ENCODE data around the gene DTX3. TPM values are rescaled to one million over a fixed set of nuclear protein-coding genes. Genes with fewer than 3 reads are reported as not detected.
"Not testable (repeated sequence)": the region's sequence is repeated elsewhere in the genome, so short reads cannot be mapped to it uniquely, and the experiment has no call there.

Gene DTX3
- total and polyA plus RNA-seq, 2 of the 13 experiments (the other 11 are each of a cell fraction or from before 2014, with no cell fraction given): 9.0 to 27.2 TPM

DNA sequence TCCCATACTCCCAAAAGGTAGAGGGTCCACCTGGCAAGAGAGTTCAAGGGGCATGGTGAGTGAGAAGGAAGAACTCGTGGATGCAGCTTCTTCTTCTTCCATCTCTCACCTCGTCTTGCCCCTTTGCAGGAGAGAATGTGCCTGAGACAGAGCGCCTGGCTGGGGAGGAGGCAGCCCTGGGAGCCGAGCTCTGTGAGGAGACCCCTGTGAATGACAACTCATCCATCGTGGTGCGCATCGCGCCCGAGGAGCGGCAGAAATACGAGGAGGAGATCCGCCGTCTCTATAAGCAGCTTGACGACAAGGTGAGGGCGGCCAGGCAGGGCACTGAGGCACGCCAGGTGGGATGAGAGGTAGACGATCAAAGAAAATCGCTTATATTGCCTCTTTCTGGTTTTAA, 34.8 kb upstream of the DTX3 start:
- H3K9ac ChIP-seq (ENCODE audit: insufficient read depth, low read depth, low read length): no peak overlapping the region
- H3K4me3 ChIP-seq (replicated peaks in 1 of 3; ENCODE audit: insufficient read depth in 1 of 3, low read depth in 2 of 3, low read length in 3 of 3): no peak overlapping the region
- TF ChIP-seq PHF20 (CRISPR knock-in tag; IDR thresholded peaks at IDR 0.05): no peak
- no peak for TF ChIP-seq ZNF510 (CRISPR knock-in tag; IDR thresholded peaks at IDR 0.05; ENCODE audit: low read depth)
- TF ChIP-seq PRPF4 (IDR thresholded peaks at IDR 0.05; ENCODE audit: low read depth, low read length, poor library complexity, severe bottlenecking): no peak
- TF ChIP-seq CBX5 (CRISPR knock-in tag; IDR thresholded peaks at IDR 0.05; ENCODE audit: borderline replicate concordance): no peak
- TF ChIP-seq, protein P1, sequence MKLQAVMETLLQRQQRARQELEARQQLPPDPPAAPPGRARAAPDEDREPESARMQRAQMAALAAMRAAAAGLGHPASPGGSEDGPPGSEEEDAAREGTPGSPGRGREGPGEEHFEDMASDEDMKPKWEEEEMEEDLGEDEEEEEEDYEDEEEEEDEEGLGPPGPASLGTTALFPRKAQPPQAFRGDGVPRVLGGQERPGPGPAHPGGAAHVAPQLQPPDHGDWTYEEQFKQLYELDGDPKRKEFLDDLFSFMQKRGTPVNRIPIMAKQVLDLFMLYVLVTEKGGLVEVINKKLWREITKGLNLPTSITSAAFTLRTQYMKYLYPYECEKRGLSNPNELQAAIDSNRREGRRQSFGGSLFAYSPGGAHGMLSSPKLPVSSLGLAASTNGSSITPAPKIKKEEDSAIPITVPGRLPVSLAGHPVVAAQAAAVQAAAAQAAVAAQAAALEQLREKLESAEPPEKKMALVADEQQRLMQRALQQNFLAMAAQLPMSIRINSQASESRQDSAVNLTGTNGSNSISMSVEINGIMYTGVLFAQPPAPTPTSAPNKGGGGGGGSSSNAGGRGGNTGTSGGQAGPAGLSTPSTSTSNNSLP (IDR thresholded peaks at IDR 0.05; ENCODE audit: low read depth, low read length): no peak
- H3K27ac ChIP-seq (ENCODE audit: extremely low read length, insufficient read depth, low read length): no peak overlapping the region
- no peaks in the 10 kb centered on the region for H3K27me3 ChIP-seq (ENCODE audit: control insufficient read depth in 1 of 2, insufficient read depth in 2 of 2, low read length in 2 of 2)
- in situ Hi-C loops (cut with HindIII; ENCODE audit: extremely low pct_ligation_motif_present, low pct_unique_long_range_greater_than_20kb) (no loop called here), intact Hi-C loops (cut with micrococcal nuclease; ENCODE audit: unreplicated experiment) (no loop called here)
- FAIRE-seq: no peak
- ChIA-PET CTCF (ENCODE audit: low intra/inter-chr PET ratio, low total read pairs) (no interaction called here), POLR2A (no interaction called here)
- no peak for DNase-seq (ENCODE audit: low spot score)
- no TSS peak for BruUV-seq (replicated peaks)
- no peaks in the 10 kb centered on the region for H4K20me1 ChIP-seq (ENCODE audit: insufficient read depth, low read length)
- H3K4me1 ChIP-seq (ENCODE audit: insufficient read depth, low read length): peaks cover 9% of the 10 kb centered on the region
- no peak overlapping the region for H3K4me2 ChIP-seq (ENCODE audit: low read depth, low read length)
- no peaks in the 10 kb centered on the region for H3K9me3 ChIP-seq (ENCODE audit: low read length)
- H3K79me2 ChIP-seq (ENCODE audit: insufficient read depth, low read length): no peaks in the 10 kb centered on the region
- H3K36me3 ChIP-seq (replicated peaks in 1 of 2; ENCODE audit: control insufficient read depth in 1 of 2, insufficient read depth in 2 of 2, low read length in 2 of 2): no peaks in the 10 kb centered on the region; a peak in 1 of 5 replicates
- WGBS (ENCODE audit: low lambda C conversion rate): 86% methylated on average over 18 of the region's 18 CpGs
- ATAC-seq: no peak
- no peak overlapping the region for H2AFZ ChIP-seq (ENCODE audit: low read length)

- H3K36me3 ChIP-seq (replicated peaks in 1 of 2; ENCODE audit: control insufficient read depth in 1 of 2, insufficient read depth in 2 of 2, low read length in 2 of 2); CTCF ChIA-PET (ENCODE audit: low intra/inter-chr PET ratio, low total read pairs); H3K27me3 ChIP-seq (ENCODE audit: control insufficient read depth in 1 of 2, insufficient read depth in 2 of 2, low read length in 2 of 2); H3K27ac ChIP-seq (ENCODE audit: extremely low read length, insufficient read depth, low read length); H3K4me3 ChIP-seq (replicated peaks in 1 of 3; ENCODE audit: insufficient read depth in 1 of 3, low read depth in 2 of 3, low read length in 3 of 3); H2AFZ ChIP-seq (ENCODE audit: low read length); in situ Hi-C loops (cut with HindIII; ENCODE audit: extremely low pct_ligation_motif_present, low pct_unique_long_range_greater_than_20kb); H3K4me2 ChIP-seq (ENCODE audit: low read depth, low read length); BruUV-seq (replicated peaks); H3K79me2 ChIP-seq (ENCODE audit: insufficient read depth, low read length); DNase-seq (ENCODE audit: low spot score); H4K20me1 ChIP-seq (ENCODE audit: insufficient read depth, low read length); intact Hi-C loops (cut with micrococcal nuclease; ENCODE audit: unreplicated experiment); H3K9me3 ChIP-seq (ENCODE audit: low read length); FAIRE-seq; ATAC-seq; H3K9ac ChIP-seq (ENCODE audit: insufficient read depth, low read depth, low read length): not testable (repeated sequence)
- POLR2A ChIA-PET: interaction anchor here (1.4 kb wide), 1 partner anchor 23 kb away, joined by 3 read pairs; the partner anchor contains the start of gene DCTN2
- WGBS (ENCODE audit: low lambda C conversion rate): 95% methylated on average over 13 of the region's 13 CpGs
- peaks cover 15% of the 10 kb centered on the region for H3K4me1 ChIP-seq (ENCODE audit: insufficient read depth, low read length)
These were observed 34.2 kb upstream of the DTX3 start for GRCh38 chr12:57570438-57570837.

All from HepG2 (cell line).